KOPT-K1 (cell line): ENCODE measurements around the gene USP10.

Source experiments
- H3K27ac ChIP-seq: fragments of 200-600 bp; sonication (generic); 2 replicates; pipeline ENCODE4 v1.5.1; 2016; ENCODE audit warnings: antibody characterized with exemption, mild to moderate bottlenecking, low read depth, low read length; ENCODE audit not compliant: poor library complexity, severe bottlenecking
- H3K36me3 ChIP-seq: fragments of 200-600 bp; sonication (generic); 2 replicates; pipeline ENCODE4 v1.5.1; 2017; ENCODE audit warnings: antibody characterized with exemption, mild to moderate bottlenecking, low read length, moderate library complexity; ENCODE audit not compliant: insufficient read depth
- H3K9me3 ChIP-seq: fragments of 200-600 bp; sonication (generic); 2 replicates; pipeline ENCODE4 v1.5.1; 2017; ENCODE audit warnings: antibody characterized with exemption, low read length, mild to moderate bottlenecking; ENCODE audit not compliant: insufficient read depth, poor library complexity, severe bottlenecking

Gene USP10

GRCh38 chr16:84816023-84816422 lies 116.2 kb downstream of the USP10 start:
- Histone ChIP-seq H3K27ac (no peak overlapping the region), H3K9me3 (no peaks in the 10 kb centered on the region), H3K36me3 (no peaks in the 10 kb centered on the region)

DNA sequence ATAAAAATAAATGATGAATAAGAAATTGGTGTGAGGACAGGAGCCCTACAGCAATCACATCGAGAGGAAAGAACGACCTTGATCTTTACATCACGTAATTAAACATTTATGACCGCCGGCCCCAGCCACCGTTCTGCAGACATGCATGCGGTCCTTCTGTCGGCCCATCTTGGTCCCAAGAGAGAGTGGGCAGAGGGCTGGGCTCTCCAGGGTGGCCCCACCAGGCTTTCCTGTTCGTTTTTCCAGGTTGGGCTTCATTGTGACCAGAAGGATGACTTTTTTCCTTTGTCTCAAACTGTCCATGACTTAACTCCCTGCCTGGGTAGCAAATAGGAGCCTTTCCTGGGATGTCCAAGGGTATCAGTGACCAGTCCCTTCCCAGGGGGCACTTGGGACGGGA lies 116.7 kb downstream of the USP10 start:
- Histone ChIP-seq H3K27ac (no peak overlapping the region), H3K36me3 (no peaks in the 10 kb centered on the region), H3K9me3 (no peaks in the 10 kb centered on the region)

DNA sequence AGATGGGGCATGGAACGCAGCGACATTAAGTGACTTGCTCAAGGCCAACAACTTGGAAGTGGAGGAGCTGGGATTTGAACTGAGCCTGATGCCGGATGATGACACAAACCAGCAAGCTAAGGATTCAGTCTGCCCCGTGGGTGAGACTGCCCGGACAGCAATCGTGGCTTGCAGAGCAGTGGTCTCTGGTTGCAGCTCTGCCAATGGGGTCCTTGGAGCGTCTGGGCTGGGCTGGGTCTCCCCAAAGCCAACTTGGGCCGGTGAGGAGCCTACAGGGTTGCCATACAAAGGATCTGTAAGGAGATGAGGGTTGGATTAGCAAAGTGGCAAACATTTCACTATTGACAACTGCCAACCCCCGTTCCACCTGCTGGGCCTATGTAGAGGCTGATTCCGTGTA lies 117.4 kb downstream of the USP10 start:
- Histone ChIP-seq H3K9me3 (no peaks in the 10 kb centered on the region), H3K36me3 (no peaks in the 10 kb centered on the region), H3K27ac (no peak overlapping the region)

DNA sequence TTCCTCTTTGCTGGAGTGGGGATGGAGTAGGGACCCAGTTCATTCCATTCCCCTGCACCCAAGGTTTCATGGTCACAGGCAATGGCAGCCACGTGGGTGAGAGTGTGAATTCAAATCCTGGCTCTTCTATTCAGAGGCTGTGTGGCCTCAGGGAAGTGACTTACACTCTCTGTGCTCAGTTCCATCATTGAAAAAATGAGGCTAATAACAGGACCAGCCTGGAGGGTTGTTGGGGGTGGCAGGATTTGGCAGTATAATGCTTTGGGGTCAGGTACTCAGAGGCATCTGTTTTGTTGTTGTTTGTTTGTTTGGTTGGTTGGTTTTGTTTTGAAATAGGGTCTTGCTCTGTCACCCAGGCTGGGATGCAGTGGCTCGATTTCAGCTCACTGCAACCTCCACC lies 117.8 kb downstream of the USP10 start:
- Histone ChIP-seq H3K36me3 (no peaks in the 10 kb centered on the region), H3K9me3 (no peaks in the 10 kb centered on the region), H3K27ac (no peak overlapping the region)

DNA sequence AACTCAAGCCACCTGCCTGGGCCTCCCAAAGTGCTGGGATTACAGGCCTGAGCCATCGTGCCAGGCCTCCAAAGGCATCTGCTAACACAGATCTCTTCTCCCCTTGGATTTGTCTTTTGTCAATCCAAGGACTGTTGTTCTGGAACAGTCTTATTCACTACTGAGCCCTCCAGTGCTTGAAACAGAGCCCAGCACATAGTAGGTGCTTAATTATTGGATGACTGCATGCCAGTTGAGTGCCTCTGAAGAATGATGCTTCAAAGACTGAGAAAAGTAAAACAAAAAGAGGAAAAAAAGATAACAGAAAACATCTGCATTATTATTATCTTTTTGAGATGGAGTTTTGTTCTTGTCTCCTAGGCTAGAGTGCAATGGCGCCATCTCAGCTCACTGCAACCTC lies 118.3 kb downstream of the USP10 start:
- H3K9me3 ChIP-seq, result no peaks in the 10 kb centered on the region
- no peaks in the 10 kb centered on the region for H3K36me3 ChIP-seq
- no peak overlapping the region for H3K27ac ChIP-seq

GRCh38 chr16:84818989-84819643 lies 119.3 kb downstream of the USP10 start:
- H3K9me3 ChIP-seq, result no peaks in the 10 kb centered on the region
- H3K36me3 ChIP-seq, result no peaks in the 10 kb centered on the region

DNA sequence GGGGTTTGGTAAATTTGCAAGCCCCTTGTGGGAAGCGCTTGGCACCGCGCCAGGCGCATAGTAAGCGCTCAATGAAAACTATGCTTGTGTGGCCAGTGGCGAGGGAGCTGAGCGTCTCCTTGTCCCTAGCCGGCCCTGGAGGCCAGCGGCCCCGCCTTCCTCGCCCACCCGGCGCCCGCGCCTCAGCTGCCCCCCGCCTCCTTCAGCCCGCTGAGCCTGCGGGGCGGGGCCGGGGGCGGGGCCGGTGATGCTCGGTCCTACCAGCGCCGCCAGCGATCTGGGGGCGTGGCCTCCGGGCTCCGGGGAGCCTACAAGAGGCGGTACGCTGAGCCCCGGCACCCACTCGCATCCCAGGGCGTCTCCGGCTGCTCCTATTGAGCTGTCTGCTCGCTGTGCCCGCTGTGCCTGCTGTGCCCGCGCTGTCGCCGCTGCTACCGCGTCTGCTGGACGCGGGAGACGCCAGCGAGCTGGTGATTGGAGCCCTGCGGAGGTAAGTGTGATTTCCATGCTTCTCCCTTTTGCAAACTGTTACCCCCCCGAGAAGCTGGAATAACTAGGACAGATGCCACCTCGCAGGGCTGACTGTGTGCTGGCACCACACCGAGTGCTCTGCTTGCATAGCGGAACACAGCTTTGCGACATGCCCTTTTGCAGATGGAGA lies 120.0 kb downstream of the USP10 start, which contains the start of gene CRISPLD2:
Gene CRISPLD2, plus strand, starts transcription at position 342 of the 661 bp plus-strand sequence. CDS start 18,511 bp downstream, outside the sequence.
- H3K9me3 ChIP-seq, result no peaks in the 10 kb centered on the region
- H3K27ac ChIP-seq, result no peak within 1 kb of the TSS
- H3K36me3 ChIP-seq, result no peaks in the 10 kb centered on the region

More at GRCh38 chr16:84818989-84819643, 119.3 kb downstream of the USP10 start:
- no peak overlapping the region for H3K27ac ChIP-seq

GRCh38 chr16:84820305-84820684 lies 120.5 kb downstream of the USP10 start:
- no peaks in the 10 kb centered on the region for H3K36me3 ChIP-seq
- H3K9me3 ChIP-seq, result no peaks in the 10 kb centered on the region
- no peak overlapping the region for H3K27ac ChIP-seq

DNA sequence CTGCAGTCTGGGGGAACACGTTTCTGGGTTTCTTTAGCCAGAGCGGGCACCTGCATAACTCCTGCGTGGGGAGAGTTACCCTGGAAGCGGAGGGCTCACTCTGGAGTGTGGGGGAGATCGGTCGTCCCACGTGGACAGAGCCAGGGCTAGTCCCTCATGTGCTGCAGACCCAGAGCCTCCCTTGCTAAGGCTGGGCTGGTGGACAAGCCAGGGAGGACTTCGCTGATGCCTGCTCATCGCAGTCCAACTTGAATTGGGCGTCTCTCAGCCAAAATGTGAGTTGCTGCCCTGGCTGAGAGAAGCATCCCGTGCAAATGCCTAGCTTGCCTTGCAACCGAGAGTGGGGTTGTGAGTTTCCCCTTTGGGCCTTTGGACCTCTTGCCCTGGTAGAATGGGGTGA lies 121.0 kb downstream of the USP10 start:
- no peaks in the 10 kb centered on the region for H3K9me3 ChIP-seq
- H3K27ac ChIP-seq, result no peak overlapping the region
- H3K36me3 ChIP-seq, result no peaks in the 10 kb centered on the region

- no peaks in the 10 kb centered on the region for H3K36me3 ChIP-seq
- H3K27ac ChIP-seq, result no peak overlapping the region
- no peaks in the 10 kb centered on the region for H3K9me3 ChIP-seq
Observed at GRCh38 chr16:84821179-84821578, 121.4 kb downstream of the USP10 start.

- Histone ChIP-seq H3K9me3 (no peaks in the 10 kb centered on the region), H3K27ac (no peak overlapping the region), H3K36me3 (no peaks in the 10 kb centered on the region)
Observed at GRCh38 chr16:84821728-84822689, 122.2 kb downstream of the USP10 start.

DNA sequence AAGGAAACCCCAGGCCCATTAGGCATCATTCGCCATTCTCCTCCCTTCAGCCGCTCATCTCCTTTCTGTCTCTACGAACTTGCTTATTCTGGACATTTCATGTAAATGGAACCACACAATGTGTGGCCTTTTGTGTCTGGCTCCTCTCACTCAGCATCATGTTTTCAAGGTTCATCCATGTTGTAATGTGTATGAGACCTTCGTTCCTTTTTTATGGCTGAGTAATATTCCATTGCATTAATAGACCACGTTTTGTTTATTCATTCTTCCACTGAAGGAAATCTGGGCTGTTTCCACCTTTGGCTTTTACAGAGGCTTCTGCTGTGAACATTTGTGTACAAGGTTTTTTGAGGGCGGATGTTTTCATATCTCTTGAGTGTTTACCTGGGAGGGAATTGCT lies 123.2 kb downstream of the USP10 start:
- Histone ChIP-seq H3K27ac (no peak overlapping the region), H3K9me3 (no peaks in the 10 kb centered on the region), H3K36me3 (no peaks in the 10 kb centered on the region)

- H3K9me3 ChIP-seq, result no peaks in the 10 kb centered on the region
- no peaks in the 10 kb centered on the region for H3K36me3 ChIP-seq
- H3K27ac ChIP-seq, result no peak overlapping the region
Observed at GRCh38 chr16:84823484-84823883, 123.7 kb downstream of the USP10 start.

DNA sequence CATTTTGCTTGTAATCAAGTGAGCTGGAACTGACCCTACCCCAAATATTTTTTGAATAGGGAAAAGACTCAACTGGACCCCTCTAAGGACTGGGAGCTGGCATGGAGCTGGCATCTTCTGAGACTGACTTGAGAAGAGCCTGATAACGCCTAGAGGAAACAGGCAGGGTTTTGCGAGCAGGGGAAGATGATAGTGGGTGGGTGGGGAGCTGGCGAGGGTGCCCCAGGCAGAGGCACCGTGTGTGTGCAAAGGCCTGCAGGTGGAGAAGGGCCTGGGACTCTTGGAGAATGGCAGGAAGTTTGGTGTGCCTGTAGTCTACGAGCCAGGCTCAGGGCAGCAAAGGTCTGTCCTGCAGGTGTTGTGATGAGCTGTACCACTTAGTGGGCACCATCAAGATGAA lies 124.1 kb downstream of the USP10 start:
- no peak overlapping the region for H3K27ac ChIP-seq
- no peaks in the 10 kb centered on the region for H3K36me3 ChIP-seq
- no peaks in the 10 kb centered on the region for H3K9me3 ChIP-seq

GRCh38 chr16:84825896-84826557 lies 126.2 kb downstream of the USP10 start:
- Histone ChIP-seq H3K27ac (no peak overlapping the region), H3K36me3 (no peaks in the 10 kb centered on the region), H3K9me3 (no peaks in the 10 kb centered on the region)
